Cardiac septum (tissue), 1 donor: Measurements from ENCODE around the gene AQP2. TPM values are rescaled to one million over a fixed set of nuclear protein-coding genes. Genes with fewer than 3 reads are reported as not detected.

Experiments used
- total RNA-seq: library from RNA; stranded (reverse); fragmentation: NEBNext Ultra II Directional; extraction: Animal tissue kit (Norgen Biotek cat#: 25700); gene quantifications from one replicate; pipeline ENCODE4 v1.2.1, GENCODE V29; 2021
- donor health status: DM: no; HTN: no; CAD: no.

The AQP2 gene
- total RNA-seq, 1 donor from 2014 or later, result not detected

Other genes starting within 250 kb of the AQP2 start
- gene FMNL3, start 243.3 kb upstream of the AQP2 start, total RNA-seq, result 19.8 TPM
- 191 TPM for gene TMBIM6, start 209.2 kb upstream of the AQP2 start, total RNA-seq
- gene NCKAP5L, start 122.3 kb upstream of the AQP2 start, total RNA-seq, result 26.5 TPM
- gene BCDIN3D, start 107.6 kb upstream of the AQP2 start, total RNA-seq, result 2.6 TPM
- gene FAIM2, start 46.8 kb upstream of the AQP2 start, total RNA-seq, result 1.7 TPM
- gene AQP5, start 11.1 kb downstream of the AQP2 start, total RNA-seq, result not detected
- not detected for gene AQP6, start 22.2 kb downstream of the AQP2 start, total RNA-seq
- gene RACGAP1, start 74.8 kb downstream of the AQP2 start, total RNA-seq, result 2.6 TPM
- gene ASIC1, start 106.9 kb downstream of the AQP2 start, total RNA-seq, result 0.30 TPM
- gene SMARCD1, start 134.6 kb downstream of the AQP2 start, total RNA-seq, result 20.5 TPM
- 5.1 TPM for gene GPD1, start 153.3 kb downstream of the AQP2 start, total RNA-seq
- gene COX14, start 161.5 kb downstream of the AQP2 start, total RNA-seq, result 152 TPM
- 18.9 TPM for gene CERS5, start 216.6 kb downstream of the AQP2 start, total RNA-seq